OCI-M1 (cell line): Measurements from ENCODE around the gene MUC5AC.
"Not testable (repeated sequence)": the region's sequence is repeated elsewhere in the genome, so short reads cannot be mapped to it uniquely, and the experiment has no call there.

ENCODE experiments used
- DNase-seq: peaks from one replicate; lab custom pipeline; 2025; lab: John Stamatoyannopoulos, UW

The MUC5AC gene

GRCh38 chr11:1208394-1209261 is 50.9 kb downstream of the MUC5AC start:
- DNase-seq: no peak

- DNase-seq: no peak
Observed at GRCh38 chr11:1209371-1210057, 51.8 kb downstream of the MUC5AC start.

GRCh38 chr11:1211838-1212237 is 54.1 kb downstream of the MUC5AC start:
- DNase-seq: no peak

GRCh38 chr11:1215826-1216225 is 58.1 kb downstream of the MUC5AC start:
- DNase-seq: not testable (repeated sequence)

GRCh38 chr11:1217151-1217550 is 59.4 kb downstream of the MUC5AC start:
- DNase-seq: no peak

- no peak for DNase-seq
Observed at GRCh38 chr11:1218256-1218787, 60.6 kb downstream of the MUC5AC start.

- DNase-seq: no peak
Observed at GRCh38 chr11:1218788-1219445, 61.2 kb downstream of the MUC5AC start.

GRCh38 chr11:1219446-1219833 is 61.7 kb downstream of the MUC5AC start:
- no peak for DNase-seq

GRCh38 chr11:1219834-1220815 is 62.4 kb downstream of the MUC5AC start:
- DNase-seq: no peak

- no peak for DNase-seq
Observed at GRCh38 chr11:1220941-1221721, 63.4 kb downstream of the MUC5AC start.

GRCh38 chr11:1221848-1222311 is 64.1 kb downstream of the MUC5AC start:
- no peak for DNase-seq

- no peak for DNase-seq
Observed at GRCh38 chr11:1222491-1223345, 65.0 kb downstream of the MUC5AC start, which contains the start of gene MUC5B. MUC5B (plus strand) TSS chr11:1223066; CDS start chr11:1223124, 58 bp downstream.

- no peak for DNase-seq
Observed at GRCh38 chr11:1223346-1224110, 65.8 kb downstream of the MUC5AC start.

- DNase-seq: no peak
Observed at GRCh38 chr11:1224111-1224490, 66.3 kb downstream of the MUC5AC start.

GRCh38 chr11:1224491-1225385 is 67.0 kb downstream of the MUC5AC start:
- DNase-seq: no peak

GRCh38 chr11:1225386-1226225 is 67.9 kb downstream of the MUC5AC start:
- DNase-seq: no peak
